ENCODE results near the gene EFEMP1.

The EFEMP1 gene

GRCh38 chr2:55875434-55876135 lies 48.0 kb downstream of the EFEMP1 start:
- H3K23ac ChIP-seq (ENCODE audit: low read depth, low read length, poor library complexity): no peak overlapping the region
- H2AFZ ChIP-seq (ENCODE audit: low read length): no peak overlapping the region
- no peak overlapping the region for H2BK12ac ChIP-seq (ENCODE audit: low read length)
- H2AK5ac ChIP-seq (ENCODE audit: low read depth, low read length): no peak overlapping the region
- H4K8ac ChIP-seq (ENCODE audit: low read depth, low read length): no peak overlapping the region
- H2BK120ac ChIP-seq (ENCODE audit: low read depth, low read length): no peak overlapping the region
- no peak overlapping the region for H3K27ac ChIP-seq (replicated peaks; ENCODE audit: low read length)
- no peaks in the 10 kb centered on the region for H3K79me1 ChIP-seq (ENCODE audit: low read depth, low read length)
- H3K14ac ChIP-seq (ENCODE audit: low read length): no peak overlapping the region
- no CpG with 5 or more reads among the region's 4 CpGs for WGBS, 2 donors (ENCODE audit: extremely low coverage in 2 of 2, insufficient read length in 2 of 2, insufficient replicate concordance in 1 of 2)
- no peak overlapping the region for H2BK15ac ChIP-seq (ENCODE audit: low read length)
- no peak overlapping the region for H4K91ac ChIP-seq (ENCODE audit: low read depth, low read length, poor library complexity)
- H3K9ac ChIP-seq (ENCODE audit: low read depth, low read length, poor library complexity): no peak overlapping the region
- no peak overlapping the region for H3K4ac ChIP-seq (ENCODE audit: low read length)
- peaks cover 0 to 4% of the 10 kb centered on the region in 2 donors for H3K36me3 ChIP-seq (replicated peaks in 1 of 2; ENCODE audit: control insufficient read depth in 2 of 2, insufficient read depth in 2 of 2, low read length in 2 of 2)
- H3K9me3 ChIP-seq (replicated peaks in 1 of 2; ENCODE audit: control insufficient read depth in 2 of 2, insufficient read depth in 1 of 2, low read depth in 1 of 2, low read length in 2 of 2): no peaks in the 10 kb centered on the region
- H3K4me1 ChIP-seq (ENCODE audit: control insufficient read depth in 2 of 2, insufficient read depth in 1 of 2, low read depth in 1 of 2, low read length in 2 of 2): no peaks in the 10 kb centered on the region
- no peaks in the 10 kb centered on the region for H3K27me3 ChIP-seq (ENCODE audit: control insufficient read depth in 3 of 3, insufficient read depth in 3 of 3, low read depth in 1 of 3, low read length in 3 of 3)
- H3K18ac ChIP-seq (ENCODE audit: low read length): no peak overlapping the region
- no peak overlapping the region for H3K4me3 ChIP-seq (ENCODE audit: low read length in 2 of 2)
- H3K4me2 ChIP-seq (ENCODE audit: insufficient read depth, low read length, poor library complexity, severe bottlenecking): no peak overlapping the region
- no peak for DNase-seq (ENCODE audit: low spot score)
- no peak overlapping the region for H2BK5ac ChIP-seq (ENCODE audit: low read length)

- no peak overlapping the region for H2BK15ac ChIP-seq (ENCODE audit: low read length)
- H3K79me1 ChIP-seq (ENCODE audit: low read depth, low read length): no peaks in the 10 kb centered on the region
- no peak overlapping the region for H3K27ac ChIP-seq (replicated peaks; ENCODE audit: low read length)
- H3K4me1 ChIP-seq (ENCODE audit: control insufficient read depth in 2 of 2, insufficient read depth in 1 of 2, low read depth in 1 of 2, low read length in 2 of 2): no peaks in the 10 kb centered on the region
- no peaks in the 10 kb centered on the region for H3K9me3 ChIP-seq (replicated peaks in 1 of 2; ENCODE audit: control insufficient read depth in 2 of 2, insufficient read depth in 1 of 2, low read depth in 1 of 2, low read length in 2 of 2)
- no peak for DNase-seq (ENCODE audit: low spot score)
- H3K4me3 ChIP-seq (ENCODE audit: low read length in 2 of 2): no peak overlapping the region
- no peak overlapping the region for H2AK5ac ChIP-seq (ENCODE audit: low read depth, low read length)
- no peak overlapping the region for H3K18ac ChIP-seq (ENCODE audit: low read length)
- no peak overlapping the region for H2BK5ac ChIP-seq (ENCODE audit: low read length)
- no peak overlapping the region for H3K23ac ChIP-seq (ENCODE audit: low read depth, low read length, poor library complexity)
- H3K27me3 ChIP-seq (ENCODE audit: control insufficient read depth in 3 of 3, insufficient read depth in 3 of 3, low read depth in 1 of 3, low read length in 3 of 3): no peaks in the 10 kb centered on the region
- H3K9ac ChIP-seq (ENCODE audit: low read depth, low read length, poor library complexity): no peak overlapping the region
- no peak overlapping the region for H2BK120ac ChIP-seq (ENCODE audit: low read depth, low read length)
- H3K36me3 ChIP-seq (replicated peaks in 1 of 2; ENCODE audit: control insufficient read depth in 2 of 2, insufficient read depth in 2 of 2, low read length in 2 of 2): peaks cover 0 to 4% of the 10 kb centered on the region in 2 donors
- no peak overlapping the region for H2BK12ac ChIP-seq (ENCODE audit: low read length)
- no peak overlapping the region for H4K8ac ChIP-seq (ENCODE audit: low read depth, low read length)
- H3K4ac ChIP-seq (ENCODE audit: low read length): no peak overlapping the region
- no peak overlapping the region for H3K14ac ChIP-seq (ENCODE audit: low read length)
- WGBS, 2 donors (ENCODE audit: extremely low coverage in 2 of 2, insufficient read length in 2 of 2, insufficient replicate concordance in 1 of 2): no CpG with 5 or more reads among the region's 2 CpGs
- no peak overlapping the region for H4K91ac ChIP-seq (ENCODE audit: low read depth, low read length, poor library complexity)
- H3K4me2 ChIP-seq (ENCODE audit: insufficient read depth, low read length, poor library complexity, severe bottlenecking): no peak overlapping the region
- no peak overlapping the region for H2AFZ ChIP-seq (ENCODE audit: low read length)
These were observed 49.2 kb downstream of the EFEMP1 start for GRCh38 chr2:55874338-55874737.

- no peak overlapping the region for H3K4me2 ChIP-seq (ENCODE audit: insufficient read depth, low read length, poor library complexity, severe bottlenecking)
- no peaks in the 10 kb centered on the region for H3K4me1 ChIP-seq (ENCODE audit: control insufficient read depth in 2 of 2, insufficient read depth in 1 of 2, low read depth in 1 of 2, low read length in 2 of 2)
- no peaks in the 10 kb centered on the region for H3K79me1 ChIP-seq (ENCODE audit: low read depth, low read length)
- H4K8ac ChIP-seq (ENCODE audit: low read depth, low read length): no peak overlapping the region
- H3K14ac ChIP-seq (ENCODE audit: low read length): no peak overlapping the region
- H2BK15ac ChIP-seq (ENCODE audit: low read length): no peak overlapping the region
- no peak overlapping the region for H2AK5ac ChIP-seq (ENCODE audit: low read depth, low read length)
- no peak overlapping the region for H3K4ac ChIP-seq (ENCODE audit: low read length)
- H3K23ac ChIP-seq (ENCODE audit: low read depth, low read length, poor library complexity): no peak overlapping the region
- no peak overlapping the region for H3K27ac ChIP-seq (replicated peaks; ENCODE audit: low read length)
- no peak overlapping the region for H2BK5ac ChIP-seq (ENCODE audit: low read length)
- no peak overlapping the region for H2AFZ ChIP-seq (ENCODE audit: low read length)
- no peak overlapping the region for H3K9ac ChIP-seq (ENCODE audit: low read depth, low read length, poor library complexity)
- no peak overlapping the region for H4K91ac ChIP-seq (ENCODE audit: low read depth, low read length, poor library complexity)
- H3K36me3 ChIP-seq (replicated peaks in 1 of 2; ENCODE audit: control insufficient read depth in 2 of 2, insufficient read depth in 2 of 2, low read length in 2 of 2): peaks cover 0 to 4% of the 10 kb centered on the region in 2 donors
- H3K9me3 ChIP-seq (replicated peaks in 1 of 2; ENCODE audit: control insufficient read depth in 2 of 2, insufficient read depth in 1 of 2, low read depth in 1 of 2, low read length in 2 of 2): no peaks in the 10 kb centered on the region
- H3K4me3 ChIP-seq (ENCODE audit: low read length in 2 of 2): no peak overlapping the region
- H3K27me3 ChIP-seq (ENCODE audit: control insufficient read depth in 3 of 3, insufficient read depth in 3 of 3, low read depth in 1 of 3, low read length in 3 of 3): no peaks in the 10 kb centered on the region
- no peak overlapping the region for H3K18ac ChIP-seq (ENCODE audit: low read length)
- DNase-seq (ENCODE audit: low spot score): no peak
- H2BK12ac ChIP-seq (ENCODE audit: low read length): no peak overlapping the region
- no peak overlapping the region for H2BK120ac ChIP-seq (ENCODE audit: low read depth, low read length)
These were observed 51.9 kb downstream of the EFEMP1 start for GRCh38 chr2:55871637-55872036.

- no peak overlapping the region for H4K8ac ChIP-seq (ENCODE audit: low read depth, low read length)
- no peak overlapping the region for H3K4ac ChIP-seq (ENCODE audit: low read length)
- H2AFZ ChIP-seq (ENCODE audit: low read length): no peak overlapping the region
- H3K36me3 ChIP-seq (replicated peaks in 1 of 2; ENCODE audit: control insufficient read depth in 2 of 2, insufficient read depth in 2 of 2, low read length in 2 of 2): peaks cover 0 to 2% of the 10 kb centered on the region in 2 donors
- H2BK15ac ChIP-seq (ENCODE audit: low read length): no peak overlapping the region
- WGBS, 2 donors (ENCODE audit: extremely low coverage in 2 of 2, insufficient read length in 2 of 2, insufficient replicate concordance in 1 of 2): no CpG with 5 or more reads among the region's 5 CpGs
- H3K18ac ChIP-seq (ENCODE audit: low read length): no peak overlapping the region
- no peak overlapping the region for H3K4me2 ChIP-seq (ENCODE audit: insufficient read depth, low read length, poor library complexity, severe bottlenecking)
- H2BK120ac ChIP-seq (ENCODE audit: low read depth, low read length): no peak overlapping the region
- H3K27me3 ChIP-seq (ENCODE audit: control insufficient read depth in 3 of 3, insufficient read depth in 3 of 3, low read depth in 1 of 3, low read length in 3 of 3): no peaks in the 10 kb centered on the region
- H2BK5ac ChIP-seq (ENCODE audit: low read length): no peak overlapping the region
- H2AK5ac ChIP-seq (ENCODE audit: low read depth, low read length): no peak overlapping the region
- H3K27ac ChIP-seq (replicated peaks; ENCODE audit: low read length): no peak overlapping the region
- H4K91ac ChIP-seq (ENCODE audit: low read depth, low read length, poor library complexity): no peak overlapping the region
- no peak overlapping the region for H3K23ac ChIP-seq (ENCODE audit: low read depth, low read length, poor library complexity)
- H3K79me1 ChIP-seq (ENCODE audit: low read depth, low read length): no peaks in the 10 kb centered on the region
- no peak overlapping the region for H3K14ac ChIP-seq (ENCODE audit: low read length)
- no peak for DNase-seq (ENCODE audit: low spot score)
- H3K4me1 ChIP-seq (ENCODE audit: control insufficient read depth in 2 of 2, insufficient read depth in 1 of 2, low read depth in 1 of 2, low read length in 2 of 2): no peaks in the 10 kb centered on the region
- H3K9me3 ChIP-seq (replicated peaks in 1 of 2; ENCODE audit: control insufficient read depth in 2 of 2, insufficient read depth in 1 of 2, low read depth in 1 of 2, low read length in 2 of 2): no peaks in the 10 kb centered on the region
- H3K4me3 ChIP-seq (ENCODE audit: low read length in 2 of 2): no peak overlapping the region
- no peak overlapping the region for H2BK12ac ChIP-seq (ENCODE audit: low read length)
- H3K9ac ChIP-seq (ENCODE audit: low read depth, low read length, poor library complexity): no peak overlapping the region
These were observed 53.8 kb downstream of the EFEMP1 start for GRCh38 chr2:55869637-55870325.

Measured in neuronal stem cell (in vitro differentiated cells).